ENCODE measurements around the gene FOLR2. TPM values are rescaled to one million over a fixed set of nuclear protein-coding genes. Genes with fewer than 3 reads are reported as not detected.
"Not testable (repeated sequence)": the region's sequence is repeated elsewhere in the genome, so short reads cannot be mapped to it uniquely, and the experiment has no call there.

Gene FOLR2
- total RNA-seq, 1 donor from 2014 or later: 25.7 TPM

DNA sequence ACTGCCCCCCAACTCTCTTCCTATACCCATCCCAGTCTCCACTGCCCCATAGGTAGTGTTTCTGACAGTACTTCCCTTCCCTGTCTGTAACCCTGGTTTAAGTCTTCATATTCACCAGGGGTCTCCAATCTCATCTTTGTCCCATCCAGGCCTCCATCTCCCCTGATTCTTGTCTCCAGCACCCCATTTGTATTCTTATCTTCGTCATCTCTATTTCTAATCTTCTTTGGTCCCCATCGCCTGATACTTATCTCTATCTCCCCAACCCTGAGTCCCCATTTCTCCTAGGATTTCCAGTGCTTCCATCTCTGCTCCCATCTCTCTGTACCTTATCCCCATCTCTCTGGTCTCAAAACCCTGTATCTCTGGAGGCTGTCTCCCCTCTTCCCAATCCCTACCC, 25.5 kb downstream of the FOLR2 start:
- DNase-seq: no peak

DNA sequence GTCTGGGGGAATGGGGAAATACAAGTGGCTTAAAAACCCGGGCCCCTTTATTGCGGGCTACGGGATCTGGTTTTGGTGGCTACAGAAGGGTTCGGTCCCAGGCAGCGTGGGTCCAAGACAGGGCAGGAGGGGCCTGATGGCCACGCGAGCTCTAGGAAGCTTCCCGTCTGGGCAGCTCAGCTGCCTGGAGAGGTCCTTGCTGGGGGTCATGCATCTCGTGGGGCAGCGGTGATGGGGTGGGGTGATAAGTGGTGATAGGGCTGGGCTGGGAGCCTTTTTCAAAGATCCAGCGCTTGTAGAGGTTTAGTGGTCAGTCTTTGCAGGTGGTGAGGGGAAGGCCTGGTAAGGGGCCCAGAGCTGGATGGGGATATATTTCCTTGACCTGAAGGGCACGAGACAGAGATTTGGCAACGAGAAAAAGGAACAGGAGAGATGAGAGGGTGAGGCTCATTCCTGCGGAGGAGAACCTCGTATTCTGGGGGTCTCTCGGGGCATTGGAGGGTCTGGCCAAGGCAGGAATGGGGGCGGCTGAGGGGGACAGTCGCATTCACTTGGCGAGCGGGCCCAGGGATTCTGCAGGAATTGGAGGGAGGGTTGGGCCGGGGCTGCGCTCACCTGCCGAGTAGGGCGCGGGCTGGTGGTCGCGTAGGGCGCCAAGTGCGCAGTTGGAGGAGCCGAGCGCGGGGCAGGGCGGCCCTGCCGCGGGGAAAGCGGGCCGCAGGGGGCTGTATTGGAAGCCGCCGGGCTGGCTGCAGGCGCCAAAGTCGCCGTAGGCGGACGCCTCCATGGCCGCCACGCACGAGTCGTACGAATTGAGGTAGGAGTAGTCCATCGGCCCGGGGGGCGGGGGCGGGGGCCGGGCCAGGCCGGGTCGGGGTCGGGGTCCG, 26.8 kb downstream of the FOLR2 start:
- no peak for DNase-seq

DNA sequence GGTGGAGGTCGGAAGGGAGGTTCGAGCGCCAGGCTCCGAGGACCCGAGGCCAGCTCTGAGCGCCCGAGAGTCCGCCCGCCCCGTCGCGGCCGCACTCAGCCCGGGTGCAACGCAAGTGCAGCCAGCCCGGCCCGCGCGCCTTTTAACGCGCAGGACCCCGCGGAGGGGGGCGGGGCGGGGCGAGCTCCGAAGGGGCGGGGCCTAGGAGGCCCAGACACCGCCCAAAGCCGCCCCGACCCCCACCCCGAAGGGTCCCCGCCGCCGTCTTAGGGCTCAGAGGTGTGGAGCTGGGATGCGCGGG, 27.4 kb downstream of the FOLR2 start, which contains the start of gene PHOX2A:
TSS of gene PHOX2A (minus strand) at position 117 of the 301 bp plus-strand sequence. CDS start 172 bp downstream, outside the sequence.
- no peak for DNase-seq

DNA sequence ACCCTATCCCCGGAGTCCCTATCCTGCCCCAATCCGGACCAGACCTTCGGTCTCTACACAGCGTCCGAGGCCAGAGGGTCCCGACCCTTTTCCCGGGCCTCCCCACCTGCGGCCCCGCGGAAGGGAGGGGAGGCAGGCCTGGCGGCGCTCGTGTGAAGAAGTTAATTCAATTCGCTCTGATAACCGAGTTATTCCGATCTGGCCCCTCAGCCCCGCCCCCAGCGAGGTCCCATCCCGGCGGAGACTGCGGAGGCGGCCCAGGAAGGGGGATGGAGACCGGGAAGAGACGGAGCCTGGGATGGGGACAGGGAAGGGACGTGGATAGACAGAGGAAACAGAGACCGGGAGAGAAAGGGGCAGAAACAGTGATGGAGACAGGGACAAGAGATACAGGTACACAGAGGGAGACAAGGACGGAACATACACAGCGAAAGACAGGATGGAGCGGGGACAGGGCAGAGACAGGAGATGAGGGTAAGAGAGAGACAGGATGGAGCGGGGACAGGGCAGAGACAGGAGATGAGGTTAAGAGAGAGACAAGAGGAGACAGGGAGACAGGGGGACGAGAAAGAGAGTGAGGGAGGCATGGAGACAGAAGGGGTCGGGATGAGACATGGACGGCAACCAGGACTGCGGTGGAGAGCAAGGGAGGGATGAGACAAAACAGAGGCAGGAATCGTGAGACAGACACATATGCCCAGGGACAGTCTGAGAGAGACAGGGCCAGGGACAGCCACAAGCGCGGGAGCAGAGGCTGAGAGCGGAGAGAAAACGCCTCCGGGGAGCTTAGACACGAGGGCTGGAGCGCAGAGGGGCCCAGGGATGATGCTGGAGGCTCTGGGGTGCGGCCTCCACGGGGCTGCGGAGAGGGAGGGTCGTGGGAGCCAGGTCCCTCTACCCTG, 28.0 kb downstream of the FOLR2 start:
- no peak for DNase-seq

DNA sequence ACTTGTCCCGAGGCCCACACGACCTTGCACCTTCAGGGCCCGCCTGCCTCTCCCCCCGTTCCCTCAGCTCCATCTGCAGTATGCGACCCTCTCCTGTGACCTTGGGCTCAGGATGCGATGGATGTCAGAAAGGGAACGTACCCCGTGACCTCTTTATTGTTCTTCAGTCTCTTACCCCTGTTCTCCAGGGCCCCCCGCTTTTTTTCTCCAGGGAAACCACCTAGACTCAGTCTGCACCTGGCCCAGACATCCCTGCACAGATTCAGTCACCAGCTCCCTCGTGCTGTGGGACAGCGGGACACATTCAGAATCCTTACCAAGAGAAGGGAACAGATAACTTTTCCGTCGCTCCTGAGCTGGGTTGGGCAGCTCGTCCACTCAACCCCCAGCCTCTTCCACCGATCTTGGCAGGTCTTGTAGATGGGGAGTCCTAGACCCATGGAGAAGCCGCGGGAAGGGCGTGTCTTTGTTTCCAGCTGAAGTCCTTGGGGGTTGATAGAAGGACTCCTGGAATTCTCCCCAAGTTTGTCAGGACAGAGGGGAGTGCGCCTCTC, 28.7 kb downstream of the FOLR2 start:
- no peak for DNase-seq

DNA sequence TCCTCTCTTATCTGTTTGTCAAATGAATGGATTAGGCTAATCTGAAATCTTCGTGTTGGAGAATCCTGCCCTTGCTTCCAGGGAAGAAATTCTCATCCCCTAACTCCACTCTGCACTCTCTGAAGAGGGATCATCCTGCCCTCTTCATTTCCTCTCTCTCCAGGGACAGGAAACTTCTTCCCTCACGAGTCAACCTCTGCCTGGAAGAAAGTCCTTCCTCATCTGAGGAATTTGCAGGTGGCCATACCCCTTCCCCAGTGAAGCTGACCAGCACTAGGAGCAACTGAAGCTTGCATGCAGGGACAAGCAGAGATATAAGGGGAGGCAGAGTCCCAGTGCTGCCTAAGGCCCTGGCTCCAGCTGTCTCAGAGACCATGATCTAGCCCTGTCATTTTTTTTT, 31.0 kb downstream of the FOLR2 start:
- DNase-seq: no peak

DNA sequence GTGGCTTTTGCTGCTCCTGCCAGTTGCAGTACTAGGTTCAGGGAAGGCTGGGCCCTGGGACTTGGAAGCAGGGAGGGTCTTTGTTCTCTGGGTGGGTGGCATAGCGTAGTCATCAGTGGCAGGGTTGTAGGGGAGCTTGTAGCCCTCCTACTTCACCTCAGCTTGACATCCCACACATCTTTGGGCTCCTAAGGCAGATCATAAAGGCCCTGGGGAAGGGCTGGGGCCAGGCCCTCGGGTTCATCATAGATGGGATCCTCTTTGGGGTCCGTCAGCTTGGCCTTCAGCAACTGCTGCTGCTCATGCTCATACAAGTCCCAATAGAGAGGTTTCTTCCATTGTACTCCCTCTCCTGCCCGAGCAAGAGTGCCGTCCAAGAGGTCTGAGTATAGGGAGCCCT, 33.4 kb downstream of the FOLR2 start:
- DNase-seq: no peak

DNA sequence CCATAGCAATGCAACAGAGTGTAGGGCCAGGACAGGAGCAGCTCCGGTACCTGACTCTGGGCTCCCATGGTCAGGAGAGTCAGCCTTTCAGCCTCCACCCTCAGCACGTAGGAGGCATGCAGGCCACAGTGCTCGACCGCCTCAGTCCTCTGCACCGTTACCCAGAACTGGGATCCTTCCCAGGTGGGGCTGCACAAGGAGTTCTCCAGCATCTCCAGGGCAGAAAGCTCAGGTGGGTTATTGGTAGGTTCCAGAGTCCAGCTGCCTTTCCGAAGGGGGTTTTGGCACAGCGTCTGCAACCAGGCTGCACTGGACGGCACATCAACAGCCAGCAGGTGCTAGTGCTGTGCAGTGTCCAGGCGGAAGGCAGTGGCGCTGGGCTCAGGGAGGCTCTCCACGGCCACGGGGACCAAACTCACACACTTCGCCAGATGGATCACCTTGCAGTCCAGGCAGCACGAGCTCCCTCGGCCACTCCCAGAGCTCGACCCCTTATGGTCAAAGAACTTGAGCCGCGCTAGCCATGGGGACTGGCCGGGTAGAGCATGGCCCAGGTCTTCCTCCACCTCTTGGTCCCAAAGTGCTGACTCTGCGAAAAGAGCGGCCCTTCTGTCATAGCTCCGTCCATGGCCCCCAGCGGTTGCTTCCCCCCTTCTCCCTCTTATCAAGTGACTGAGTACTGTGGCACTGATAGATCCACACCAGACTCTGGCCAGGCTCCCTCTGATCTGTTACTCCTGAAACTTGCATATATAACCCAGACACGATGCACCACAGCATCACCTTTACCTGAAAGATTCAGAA, 34.3 kb downstream of the FOLR2 start:
- DNase-seq: no peak

DNA sequence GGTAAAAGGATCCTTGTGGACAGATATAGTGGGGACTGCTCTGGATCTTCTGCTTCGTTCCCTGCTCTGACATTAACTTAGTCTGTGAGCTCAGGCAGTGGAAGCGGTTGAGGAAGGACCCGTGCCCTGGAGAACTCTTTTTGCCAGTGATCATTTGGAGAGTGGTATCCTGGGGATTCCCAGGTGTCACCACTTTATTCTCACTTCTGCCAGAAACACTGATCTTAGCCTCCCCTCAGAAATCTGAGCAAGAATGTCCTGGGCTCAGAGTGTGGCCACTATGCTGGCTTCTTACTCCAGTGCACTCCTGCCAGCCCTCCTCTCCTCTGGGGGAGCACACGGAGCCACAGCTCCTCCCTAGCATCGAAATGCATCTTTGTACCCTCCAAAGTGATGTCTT, 35.0 kb downstream of the FOLR2 start:
- DNase-seq: no peak

DNA sequence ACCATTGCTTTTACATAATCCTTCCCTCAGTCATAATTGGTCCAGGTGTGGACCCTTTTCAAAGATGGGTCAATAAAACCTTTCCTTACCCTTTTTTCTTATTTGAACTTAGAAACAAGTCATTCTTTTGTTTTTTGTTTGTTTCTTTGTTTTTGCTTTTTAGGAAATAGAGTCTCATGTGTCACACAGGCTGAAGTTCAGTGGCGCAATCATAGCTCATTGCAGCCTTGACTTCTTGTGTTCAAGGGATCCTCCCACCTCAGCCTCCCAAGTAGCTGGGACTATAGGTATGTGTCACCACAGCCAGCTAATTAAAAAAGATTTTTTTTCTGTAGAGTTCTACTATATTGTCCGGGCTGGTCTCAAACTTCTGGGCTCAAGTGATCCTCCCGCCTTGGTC, 36.8 kb downstream of the FOLR2 start:
- DNase-seq: no peak

DNA sequence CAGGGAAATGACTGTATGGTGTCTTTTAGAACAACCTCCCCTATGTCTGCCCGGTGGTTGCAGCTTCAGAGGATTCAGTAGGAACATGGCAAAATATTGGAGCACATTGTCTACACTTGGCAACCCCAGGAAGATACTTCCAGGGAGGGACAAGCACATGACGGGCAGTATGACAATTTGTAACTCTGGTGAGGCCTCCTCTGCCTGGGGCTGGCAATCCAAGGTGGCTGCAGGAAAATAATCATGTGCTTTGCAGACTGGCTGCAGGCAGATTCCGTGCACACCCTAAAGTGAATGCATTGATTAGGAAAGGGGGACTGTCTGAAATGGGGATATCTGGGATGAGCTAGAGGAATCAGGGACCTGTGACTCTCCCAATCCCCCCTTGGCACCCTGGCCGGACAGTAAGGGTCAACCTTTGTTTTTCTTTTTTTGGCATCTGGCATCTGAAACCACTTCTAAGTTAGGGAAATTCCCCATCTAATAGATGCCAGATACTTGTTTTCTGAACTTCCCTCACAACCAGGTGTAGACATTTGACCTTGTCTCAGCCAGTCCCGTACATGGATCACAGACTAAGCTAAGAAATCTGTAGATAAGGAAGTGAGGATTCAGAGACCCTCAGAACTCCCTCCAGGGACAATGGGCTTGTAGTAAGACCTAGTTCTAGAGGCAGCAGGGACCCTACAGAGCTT, 37.9 kb downstream of the FOLR2 start:
- no peak for DNase-seq

DNA sequence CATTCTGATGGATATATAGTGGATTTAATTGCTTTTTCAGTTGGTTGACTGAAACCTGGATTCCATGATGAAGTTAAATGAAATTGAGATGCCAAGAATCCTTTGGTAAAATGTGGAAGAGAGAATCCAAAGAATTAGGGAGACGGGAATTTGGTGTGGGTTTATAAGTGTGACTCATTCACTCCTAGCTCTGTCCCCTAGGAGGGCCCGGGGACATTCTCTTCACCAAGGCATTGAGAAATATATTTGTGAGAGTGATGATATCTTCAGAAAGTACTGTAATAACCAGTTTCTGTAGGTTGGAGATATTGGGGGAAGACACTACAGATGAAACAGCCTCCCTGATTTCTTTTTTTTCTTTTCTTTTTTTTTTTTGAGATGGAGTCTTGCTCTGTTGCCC, 41.0 kb downstream of the FOLR2 start:
- DNase-seq: no peak

DNA sequence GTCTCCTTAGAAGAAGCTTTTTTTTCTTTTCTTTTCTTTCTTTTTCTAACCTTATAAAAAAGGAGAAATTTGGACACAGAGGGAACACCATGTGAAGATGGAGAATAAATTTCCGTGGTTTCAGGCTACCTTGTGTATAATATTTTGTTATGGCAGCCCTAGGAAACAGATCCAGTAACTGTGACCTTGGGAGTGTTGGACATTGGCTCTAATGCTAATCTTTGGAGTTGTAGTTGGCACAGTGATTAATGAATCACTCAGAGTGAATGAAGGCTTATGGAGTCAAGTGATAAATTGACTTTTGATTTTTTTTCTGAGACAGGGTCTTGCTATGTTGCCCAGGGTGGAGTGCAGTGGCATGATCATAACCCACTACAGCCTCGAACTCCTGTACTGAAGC, 42.9 kb downstream of the FOLR2 start:
- no peak for DNase-seq

DNA sequence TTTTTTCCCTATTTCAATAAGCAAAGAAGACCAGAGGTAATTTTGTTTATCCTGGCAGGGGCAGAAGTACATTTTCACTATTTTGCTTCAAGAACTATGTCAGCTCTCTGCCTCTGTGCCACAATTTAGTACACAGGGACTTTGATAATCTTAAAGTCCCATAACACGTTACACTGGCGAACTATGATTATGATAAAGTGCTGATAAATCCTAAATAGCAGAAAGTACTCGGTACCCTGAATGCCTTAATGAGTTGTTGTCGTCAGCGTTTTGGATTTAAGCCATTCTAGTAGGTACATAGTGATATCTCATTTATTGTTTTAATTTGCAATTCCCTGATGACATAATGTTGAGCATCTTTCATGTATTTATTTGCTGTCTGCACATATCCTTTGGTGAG, 44.0 kb downstream of the FOLR2 start:
- no peak for DNase-seq

DNA sequence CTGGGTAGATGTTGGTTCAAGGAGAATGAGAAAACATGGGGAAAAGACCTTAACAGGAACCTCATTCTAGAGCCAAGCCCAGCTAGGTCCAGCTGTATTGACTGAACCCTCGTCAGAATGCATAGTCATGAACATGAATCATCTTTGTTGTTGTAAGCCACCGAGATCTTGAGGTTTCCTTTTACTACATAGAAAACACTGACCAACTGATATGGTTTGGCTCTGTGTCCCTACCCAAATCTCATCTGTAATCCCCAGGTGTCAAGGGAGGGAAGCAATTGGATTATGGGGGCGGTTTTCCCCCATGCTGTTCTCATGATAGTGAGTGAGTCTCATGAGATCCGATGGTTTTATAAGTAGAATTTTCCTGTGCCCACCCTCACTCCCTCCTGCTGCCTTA, 46.8 kb downstream of the FOLR2 start:
- no peak for DNase-seq

DNA sequence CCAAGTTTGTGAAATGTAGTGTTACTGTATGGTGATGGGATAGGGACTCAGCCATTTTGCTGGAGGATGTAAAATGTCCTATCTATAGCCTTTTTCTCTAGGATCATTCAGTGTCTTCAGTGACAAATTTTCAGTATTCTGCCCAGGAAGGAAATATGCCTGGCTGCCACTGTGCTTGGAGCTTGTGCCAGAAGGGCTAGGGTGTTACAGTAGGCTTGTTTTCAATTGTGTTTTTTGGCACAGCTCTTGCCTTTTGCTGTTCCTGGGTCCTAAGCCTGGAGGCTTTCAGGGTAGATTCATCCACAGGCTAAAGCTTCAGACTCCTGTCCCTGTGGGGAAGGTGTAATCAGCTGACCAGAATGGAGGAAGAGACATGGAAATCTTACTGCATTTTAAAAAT, 49.4 kb downstream of the FOLR2 start:
- no peak for DNase-seq

DNA sequence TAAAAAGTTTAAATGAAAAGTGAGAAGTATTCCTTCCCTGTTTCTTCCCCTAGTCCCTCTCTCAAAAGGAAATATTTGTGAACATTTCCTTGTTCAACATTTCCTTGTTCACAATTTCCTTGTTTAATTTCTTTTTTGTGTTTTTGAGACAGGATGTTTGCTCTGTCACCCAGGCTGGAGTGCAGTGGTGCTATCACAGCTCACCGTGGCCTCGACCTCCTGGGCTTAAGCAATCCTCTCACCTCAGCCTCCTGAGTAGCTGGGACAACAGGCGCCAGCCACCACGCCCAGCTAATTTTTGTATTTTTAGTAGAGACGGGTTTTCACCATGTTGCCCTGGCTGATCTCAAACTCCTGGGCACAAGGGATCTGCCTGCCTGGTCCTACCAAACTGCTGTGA, 50.4 kb downstream of the FOLR2 start:
- not testable (repeated sequence) for DNase-seq

DNA sequence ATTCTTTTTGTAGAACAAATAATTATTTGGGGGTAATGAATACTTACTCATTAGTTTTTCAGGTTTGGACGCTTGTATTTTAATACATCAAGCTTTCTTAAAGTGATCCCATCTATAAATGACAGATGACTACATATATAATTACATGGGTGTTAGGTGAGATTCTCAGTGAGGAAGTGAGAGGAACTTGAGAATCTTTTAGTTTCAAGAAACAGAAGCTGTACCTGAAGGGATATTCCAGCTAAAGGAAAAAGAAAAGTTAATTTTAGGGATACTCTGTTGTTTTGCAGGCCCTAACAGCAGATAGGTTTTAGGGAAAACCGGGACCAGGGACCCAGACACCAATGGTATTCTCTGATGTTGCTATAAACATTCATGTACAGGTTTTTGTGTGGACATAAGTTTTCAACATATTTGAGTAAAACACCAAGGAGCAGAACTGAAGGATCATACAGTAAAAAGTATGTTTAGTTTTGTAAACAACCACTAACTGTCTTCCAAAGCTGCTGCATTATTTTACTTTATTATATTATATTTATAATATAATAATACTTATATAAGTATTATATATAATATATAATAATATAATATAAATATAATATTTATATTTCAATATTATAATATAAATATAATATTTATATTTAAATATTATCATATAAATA, 51.5 kb downstream of the FOLR2 start:
- no peak for DNase-seq

All from skin of body (tissue), 2 donors.